ENCODE results near the gene CD244. TPM values are rescaled to one million over a fixed set of nuclear protein-coding genes. Genes with fewer than 3 reads are reported as not detected.
"Not testable (repeated sequence)": the region's sequence is repeated elsewhere in the genome, so short reads cannot be mapped to it uniquely, and the experiment has no call there.

The CD244 gene
- total RNA-seq, 1 experiment from 2014 or later, result not detected

DNA sequence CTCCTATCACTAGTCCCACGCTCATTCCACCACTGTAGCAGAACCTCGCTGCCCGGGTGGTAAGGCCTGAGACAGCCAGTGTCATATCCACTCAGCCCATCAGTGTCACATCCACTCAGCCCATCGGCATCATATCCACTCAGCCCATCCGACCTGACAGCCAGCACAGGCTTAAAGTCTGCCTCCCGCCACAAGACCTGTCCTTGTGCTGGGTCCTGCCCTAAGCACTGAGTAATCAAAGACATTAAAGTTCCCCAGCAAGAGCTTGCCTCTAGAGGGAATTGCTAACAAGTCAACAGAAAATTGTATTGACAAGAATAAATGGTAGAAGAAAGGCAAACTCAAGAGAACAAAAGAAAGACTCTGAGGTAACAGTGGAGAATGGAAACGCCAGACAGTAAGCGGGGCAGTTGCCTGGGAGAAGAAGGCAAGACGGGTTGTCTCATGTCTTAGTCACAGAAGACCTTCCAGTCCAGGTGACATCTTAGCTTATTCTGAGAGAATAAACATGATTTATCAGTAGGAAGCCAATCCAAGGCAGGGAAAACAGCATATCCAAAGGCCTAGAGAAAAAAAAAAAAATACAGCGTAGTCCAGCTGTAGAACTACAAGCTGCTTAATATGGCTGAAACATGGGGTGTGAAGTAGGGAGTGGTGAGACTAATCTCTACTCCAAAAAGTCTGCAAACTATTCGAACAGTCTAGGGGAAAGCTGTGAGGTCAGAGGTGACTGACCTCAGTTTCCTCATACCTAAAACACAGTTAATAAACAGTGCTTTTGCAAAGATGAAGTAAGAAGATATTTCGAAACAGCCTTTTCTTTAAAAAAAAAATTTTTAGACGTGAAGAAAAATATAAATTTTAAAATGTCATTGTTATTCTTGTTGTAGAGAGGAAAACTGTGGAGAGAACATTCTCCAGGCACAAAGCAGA is 21.2 kb upstream of the CD244 start:
- H3K9me3 ChIP-seq, result no peaks in the 10 kb centered on the region
- no peak overlapping the region for H3K4me3 ChIP-seq
- DNase-seq, result no peak
- no peaks in the 10 kb centered on the region for H3K36me3 ChIP-seq
- no peaks in the 10 kb centered on the region for H3K27me3 ChIP-seq

DNA sequence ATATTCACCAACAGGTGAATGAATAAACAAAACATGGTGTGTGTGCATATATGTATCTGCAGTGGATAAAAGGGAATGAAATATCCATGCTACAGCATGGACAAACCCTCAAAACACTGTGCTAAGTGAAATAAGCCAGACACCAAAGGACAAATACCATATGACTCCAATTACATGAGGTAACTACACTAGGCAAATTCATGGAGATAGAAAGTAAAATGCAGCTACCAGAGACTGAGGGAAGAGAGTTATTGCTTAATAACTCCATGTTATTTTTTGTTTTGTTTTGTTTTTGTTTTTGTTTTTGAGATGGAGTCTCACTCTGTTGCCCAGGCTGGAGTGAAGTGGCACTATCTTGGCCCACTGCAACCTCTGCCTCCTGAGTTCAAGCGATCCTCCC is 19.9 kb upstream of the CD244 start:
- no peak for DNase-seq
- Histone ChIP-seq H3K4me3 (no peak overlapping the region), H3K27me3 (no peaks in the 10 kb centered on the region), H3K36me3 (no peaks in the 10 kb centered on the region), H3K9me3 (no peaks in the 10 kb centered on the region)

DNA sequence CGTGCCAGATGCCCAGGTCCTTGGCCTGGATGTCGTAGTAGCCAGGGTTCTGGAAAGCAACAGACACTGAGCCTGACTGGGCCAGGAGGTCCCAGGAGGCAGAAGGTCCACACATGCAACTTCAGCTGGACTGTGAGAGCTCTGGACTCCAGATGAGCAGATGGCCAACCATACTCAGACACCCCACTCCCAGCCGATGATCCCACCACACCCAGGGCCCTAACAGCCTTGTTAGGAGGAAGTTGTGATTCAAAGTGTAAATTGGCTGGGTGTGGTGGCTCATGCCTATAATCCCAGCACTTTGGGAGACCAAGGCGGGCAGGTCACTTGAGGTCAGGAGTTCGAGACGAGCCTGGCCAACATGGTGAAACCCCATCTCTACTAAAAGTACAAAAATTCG is 18.6 kb upstream of the CD244 start:
- H3K27me3 ChIP-seq, H3K36me3 ChIP-seq, H3K4me3 ChIP-seq, H3K9me3 ChIP-seq, DNase-seq: not testable (repeated sequence)

DNA sequence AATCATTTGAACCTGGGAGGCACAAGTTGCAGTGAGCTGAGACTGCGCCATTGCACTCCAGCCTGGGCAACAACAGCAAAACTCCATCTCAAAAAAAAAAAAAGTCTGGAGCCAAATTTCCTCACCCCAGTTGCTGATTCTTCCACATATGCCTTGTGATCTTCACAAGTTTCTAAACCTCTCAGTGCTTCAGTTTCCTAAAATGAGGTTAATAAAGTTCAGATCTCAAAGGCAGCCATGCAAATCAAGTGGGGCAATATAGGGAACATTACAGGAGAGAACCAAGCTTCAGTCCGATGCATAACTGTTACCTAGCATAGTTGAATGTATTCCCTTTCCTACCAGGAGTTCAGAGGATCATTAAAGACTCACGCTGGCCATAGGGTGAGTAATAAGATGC is 17.5 kb upstream of the CD244 start:
- Histone ChIP-seq H3K9me3 (no peaks in the 10 kb centered on the region), H3K4me3 (no peak overlapping the region), H3K36me3 (no peaks in the 10 kb centered on the region), H3K27me3 (peaks cover 2% of the 10 kb centered on the region; the same call in 1 of the 2 replicates)
- no peak for DNase-seq

DNA sequence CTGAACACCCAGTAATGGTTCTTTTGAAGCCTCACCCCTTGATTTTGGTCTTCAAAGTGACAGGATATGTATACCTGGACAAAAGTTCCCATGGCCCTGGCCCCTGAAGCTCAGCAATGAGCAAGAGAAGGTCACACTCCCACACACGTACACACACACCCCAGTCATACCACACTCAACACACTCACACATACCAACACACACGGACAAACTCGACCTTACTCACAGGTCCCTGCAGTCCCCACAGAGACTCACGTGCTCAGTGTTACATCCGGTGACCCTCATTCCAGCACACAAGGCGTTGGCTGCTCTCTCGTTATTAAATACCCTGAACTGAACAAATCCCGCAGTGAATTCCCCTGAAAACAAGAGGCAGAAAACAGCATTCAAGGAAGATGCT is 16.4 kb upstream of the CD244 start:
- DNase-seq, result no peak
- H3K27me3 ChIP-seq, result peaks cover 4% of the 10 kb centered on the region; the same call in 1 of the 2 replicates
- H3K36me3 ChIP-seq, result no peaks in the 10 kb centered on the region
- H3K9me3 ChIP-seq, result no peaks in the 10 kb centered on the region
- H3K4me3 ChIP-seq, result no peak overlapping the region

DNA sequence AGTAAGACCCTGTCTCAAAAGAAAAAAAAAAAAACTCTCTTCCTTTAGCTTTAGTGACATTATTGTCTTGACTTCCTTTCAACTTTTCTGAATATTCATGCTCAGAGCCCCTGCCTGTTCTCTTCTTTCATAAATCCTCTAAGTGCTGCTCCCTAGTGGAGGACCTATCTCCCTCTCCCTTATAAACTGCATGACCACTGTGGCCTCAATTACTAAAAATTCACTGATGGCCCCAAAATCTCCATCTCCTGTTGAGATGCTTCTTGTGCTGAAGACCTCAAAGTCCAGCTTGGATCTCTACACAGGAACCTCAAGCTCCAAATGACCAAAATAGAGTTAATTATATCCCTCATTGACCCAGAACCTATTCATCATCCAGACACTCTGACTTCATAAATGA is 14.5 kb upstream of the CD244 start:
- peaks cover 8% of the 10 kb centered on the region; the same call in 1 of the 2 replicates for H3K27me3 ChIP-seq
- DNase-seq, result no peak
- no peaks in the 10 kb centered on the region for H3K36me3 ChIP-seq
- H3K4me3 ChIP-seq, result no peak overlapping the region
- no peaks in the 10 kb centered on the region for H3K9me3 ChIP-seq

DNA sequence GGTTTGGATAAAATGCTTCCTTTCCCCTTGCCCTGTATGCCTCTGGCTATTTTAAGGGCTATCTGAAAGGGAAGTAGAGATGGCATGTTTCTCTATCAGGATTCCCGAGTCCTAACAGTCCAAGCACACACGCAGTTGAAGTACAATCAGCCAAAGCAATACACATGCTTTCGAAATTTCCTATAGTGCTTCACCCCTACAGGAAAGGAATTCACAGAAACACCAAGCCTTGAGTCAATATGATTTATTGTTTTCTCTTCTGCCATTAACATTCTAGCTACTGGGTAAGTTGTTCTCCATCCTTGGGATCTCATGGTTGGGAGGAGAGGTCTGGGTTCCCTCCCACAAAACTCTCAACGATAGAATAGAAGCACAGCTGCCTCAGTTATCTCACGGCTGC is 13.6 kb upstream of the CD244 start:
- Histone ChIP-seq H3K9me3 (no peaks in the 10 kb centered on the region), H3K27me3 (peaks cover 8% of the 10 kb centered on the region; the same call in 1 of the 2 replicates), H3K4me3 (no peak overlapping the region), H3K36me3 (no peaks in the 10 kb centered on the region)
- DNase-seq, result no peak

DNA sequence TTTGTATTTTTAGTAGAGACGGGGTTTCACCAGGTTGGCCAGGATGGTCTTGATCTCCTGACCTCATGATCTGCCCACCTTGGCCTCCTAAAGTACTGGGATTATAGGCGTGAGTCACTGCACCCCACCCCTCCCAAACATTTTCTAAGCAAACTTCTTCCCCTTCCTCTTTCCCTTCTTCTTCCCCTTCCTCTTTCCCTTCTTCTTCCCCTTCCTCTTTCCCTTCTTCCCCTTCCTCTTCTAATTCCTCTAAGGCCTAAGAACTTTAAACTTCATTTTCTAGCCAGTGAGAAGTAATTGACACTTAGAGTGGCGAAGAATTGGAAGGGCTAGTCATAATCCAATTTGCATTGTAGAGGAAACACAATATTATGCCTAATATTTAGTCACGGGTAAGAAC is 12.9 kb upstream of the CD244 start:
- H3K4me3 ChIP-seq, H3K9me3 ChIP-seq, H3K36me3 ChIP-seq, H3K27me3 ChIP-seq, DNase-seq: not testable (repeated sequence)

DNA sequence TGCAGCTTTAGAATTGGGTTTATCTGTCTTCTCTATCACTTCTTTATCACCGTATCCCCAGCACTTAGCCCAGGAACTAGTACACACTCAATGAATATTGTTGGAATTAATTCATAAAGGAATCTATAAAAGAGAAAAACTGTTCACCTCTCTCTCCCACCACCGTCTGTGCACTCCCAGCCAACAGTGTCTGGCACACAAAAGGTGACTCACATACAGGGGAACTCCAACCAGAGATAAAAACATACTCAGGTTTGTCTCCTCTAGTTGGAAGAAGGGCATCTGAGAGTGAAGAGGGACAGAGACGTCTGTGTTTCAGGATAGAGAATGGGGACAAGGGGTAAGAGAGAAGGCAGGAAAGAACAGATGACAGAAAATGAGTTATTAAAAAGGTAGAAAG is 12.2 kb upstream of the CD244 start:
- DNase-seq, result no peak
- peaks cover 8% of the 10 kb centered on the region; the same call in 1 of the 2 replicates for H3K27me3 ChIP-seq

DNA sequence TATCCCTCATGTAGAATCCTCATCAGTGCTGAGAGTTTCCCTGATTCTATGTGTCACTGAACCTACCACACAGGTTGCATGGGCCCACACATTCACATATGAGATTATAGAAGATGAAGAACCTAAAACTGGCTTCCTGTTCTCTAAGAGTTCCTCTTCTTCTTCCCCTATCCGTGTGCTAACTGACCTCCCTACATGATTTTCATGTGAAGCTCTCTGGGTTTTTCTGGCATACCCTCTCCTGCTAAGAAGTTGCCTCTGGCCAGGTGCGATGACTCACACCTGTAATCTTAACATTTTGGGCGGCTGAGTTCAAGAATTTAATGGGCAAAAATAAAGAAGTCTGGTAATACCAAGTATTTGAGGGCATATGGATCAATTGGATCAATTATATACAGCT is 5.5 kb upstream of the CD244 start:
- H3K9me3 ChIP-seq, result no peaks in the 10 kb centered on the region
- DNase-seq, result no peak

More for the DNA sequence above, 12.2 kb upstream of the CD244 start:
- H3K4me3 ChIP-seq, result no peak overlapping the region
- H3K36me3 ChIP-seq, result no peaks in the 10 kb centered on the region
- H3K9me3 ChIP-seq, result no peaks in the 10 kb centered on the region

DNA sequence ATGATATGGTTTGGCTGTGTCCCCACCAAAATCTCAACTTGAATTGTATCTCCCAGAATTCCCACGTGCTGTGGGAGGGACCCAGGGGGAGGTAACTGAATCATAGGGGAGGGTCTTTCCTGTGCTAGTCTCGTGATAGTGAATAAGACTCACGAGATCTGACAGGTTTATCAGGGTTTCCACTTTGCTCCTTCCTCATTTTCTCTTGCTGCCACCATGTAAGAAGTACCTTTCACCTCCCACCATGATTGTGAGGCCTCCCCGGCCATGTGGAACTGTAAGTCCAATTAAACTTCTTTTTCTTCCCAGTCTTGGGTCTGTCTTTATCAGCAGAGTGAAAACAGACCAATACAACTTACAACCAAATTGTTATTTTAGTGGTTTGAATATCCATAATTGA is 5.0 kb upstream of the CD244 start:
- not testable (repeated sequence) for H3K27me3 ChIP-seq, H3K9me3 ChIP-seq, H3K4me3 ChIP-seq, DNase-seq, H3K36me3 ChIP-seq

More for the DNA sequence above, 5.5 kb upstream of the CD244 start:
- Histone ChIP-seq H3K4me3 (no peak overlapping the region), H3K36me3 (no peaks in the 10 kb centered on the region), H3K27me3 (peaks cover 4% of the 10 kb centered on the region; the same call in 1 of the 2 replicates)

DNA sequence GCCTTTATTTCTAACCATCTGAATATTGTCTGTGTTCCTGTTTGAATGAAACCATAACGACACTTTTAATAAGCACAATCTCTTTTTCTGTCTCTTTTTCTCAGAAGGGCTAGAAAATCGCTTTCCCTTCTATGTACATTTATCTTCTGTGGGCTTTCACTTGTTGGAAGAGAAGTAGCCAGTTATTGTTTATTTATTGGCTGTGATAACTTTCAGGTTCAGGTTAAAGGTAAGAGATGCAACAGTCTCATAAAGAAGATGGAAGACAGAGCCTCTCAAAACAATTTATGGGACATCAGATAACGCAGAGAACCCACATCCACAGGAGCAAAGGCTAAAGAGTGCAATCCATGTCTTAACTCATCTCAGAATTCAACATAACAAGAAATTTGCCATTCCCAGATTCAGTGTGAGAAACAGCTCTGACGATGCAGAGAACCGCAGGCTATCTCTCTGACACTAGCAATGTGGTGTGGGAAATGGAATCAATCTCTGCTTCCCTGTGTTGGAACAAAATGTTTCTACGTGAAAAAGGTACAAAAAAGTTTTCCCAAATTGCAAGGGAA is 4.1 kb upstream of the CD244 start:
- Histone ChIP-seq H3K4me3 (no peak overlapping the region), H3K9me3 (no peaks in the 10 kb centered on the region), H3K27me3 (no peaks in the 10 kb centered on the region), H3K36me3 (no peaks in the 10 kb centered on the region)
- no peak for DNase-seq

DNA sequence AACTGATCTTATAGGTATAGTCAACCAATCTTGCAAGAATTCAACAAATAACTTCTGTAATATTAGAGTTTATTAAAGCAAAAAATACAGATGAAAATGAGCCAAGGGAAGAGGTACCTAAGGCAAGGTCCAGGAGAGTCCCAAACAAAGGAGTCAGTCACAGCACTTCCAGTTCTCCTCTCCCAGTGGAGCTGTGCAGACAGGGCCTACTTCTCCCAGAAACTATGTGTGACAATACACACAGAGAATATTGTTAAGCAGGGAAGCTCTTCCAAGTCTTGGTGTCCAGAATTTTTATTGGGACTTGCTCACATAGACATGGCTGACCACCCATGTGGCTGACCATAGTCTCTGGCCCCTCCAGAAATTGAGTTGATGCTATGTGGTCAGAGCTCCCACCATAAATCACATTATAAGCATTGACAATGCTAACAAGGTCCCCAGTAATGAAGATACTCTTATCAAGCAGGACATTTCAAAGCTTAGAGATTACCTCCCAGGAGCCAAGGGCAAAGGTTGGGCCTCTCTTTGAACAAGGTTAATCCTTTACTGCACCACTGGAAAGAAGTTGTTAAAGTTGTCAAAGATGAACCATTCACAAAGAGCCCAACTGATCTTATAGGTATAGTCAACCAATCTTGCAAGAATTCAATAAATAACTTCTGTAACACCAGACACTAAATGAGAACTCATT is 3.5 kb upstream of the CD244 start:
- Histone ChIP-seq H3K27me3 (no peaks in the 10 kb centered on the region), H3K9me3 (no peaks in the 10 kb centered on the region), H3K36me3 (no peaks in the 10 kb centered on the region), H3K4me3 (no peak overlapping the region)
- no peak for DNase-seq

DNA sequence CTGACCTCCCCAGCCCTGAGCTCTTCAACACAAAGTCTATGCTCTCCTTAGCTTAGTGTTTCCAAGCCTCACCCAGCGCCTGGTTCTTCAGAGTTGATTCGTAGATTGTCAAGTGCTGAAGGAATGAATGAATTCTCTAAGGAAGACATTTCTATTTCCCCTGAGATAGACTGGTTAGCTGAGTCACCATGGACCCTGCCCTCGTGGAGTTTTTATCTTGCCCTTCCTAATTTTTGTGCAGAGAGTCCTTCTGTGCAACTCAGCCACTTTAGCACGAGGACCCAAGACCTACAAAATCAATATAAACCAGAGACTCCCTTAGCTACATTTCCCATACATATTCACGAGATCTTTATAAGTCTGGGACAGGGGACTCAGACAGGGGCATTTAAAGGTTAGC is 2.6 kb upstream of the CD244 start:
- Histone ChIP-seq H3K4me3 (no peak overlapping the region), H3K9me3 (no peaks in the 10 kb centered on the region), H3K36me3 (no peaks in the 10 kb centered on the region), H3K27me3 (no peaks in the 10 kb centered on the region)
- DNase-seq, result no peak

DNA sequence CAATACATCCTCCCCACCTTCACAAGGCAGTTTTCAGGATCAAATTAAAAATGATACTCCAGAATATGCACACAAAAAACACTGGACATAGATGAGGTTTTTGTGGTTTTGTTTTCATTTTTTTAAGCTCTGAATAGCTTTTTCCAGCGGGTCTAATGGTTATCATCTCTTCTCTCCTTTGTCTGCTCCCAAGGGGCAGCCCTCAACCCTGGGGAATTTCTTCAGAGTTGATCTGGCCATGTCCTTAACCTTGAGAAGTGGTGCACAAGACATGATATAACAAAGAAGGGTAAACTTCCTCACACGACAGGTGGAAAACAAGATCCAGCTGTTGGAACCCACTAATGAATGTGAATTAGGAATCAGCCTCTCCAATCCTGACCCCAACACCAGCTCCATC is 1.5 kb upstream of the CD244 start:
- no peaks in the 10 kb centered on the region for H3K36me3 ChIP-seq
- H3K4me3 ChIP-seq, result no peak overlapping the region
- H3K9me3 ChIP-seq, result no peaks in the 10 kb centered on the region
- H3K27me3 ChIP-seq, result no peaks in the 10 kb centered on the region
- no peak for DNase-seq

DNA sequence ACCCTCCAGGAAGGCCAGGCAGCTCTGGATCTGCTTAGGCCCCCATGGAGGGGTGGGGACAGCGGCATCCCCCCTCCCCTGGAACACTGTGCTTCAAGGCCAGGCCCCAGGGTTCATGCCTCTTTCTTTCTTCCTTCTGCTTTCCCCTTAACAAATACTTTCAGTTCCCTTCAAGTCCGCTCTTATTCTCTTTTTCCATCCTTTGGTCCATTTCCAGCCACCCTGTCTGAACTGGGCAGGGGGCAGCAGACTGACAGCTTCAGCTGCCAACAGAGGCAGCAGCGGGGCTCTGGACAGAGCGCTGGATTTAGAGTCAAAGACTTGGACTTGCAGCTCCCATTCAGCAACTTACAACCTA is 1.1 kb upstream of the CD244 start:
- no peak overlapping the region for H3K4me3 ChIP-seq
- DNase-seq, result no peak
- H3K9me3 ChIP-seq, result no peaks in the 10 kb centered on the region
- no peaks in the 10 kb centered on the region for H3K27me3 ChIP-seq
- no peaks in the 10 kb centered on the region for H3K36me3 ChIP-seq

DNA sequence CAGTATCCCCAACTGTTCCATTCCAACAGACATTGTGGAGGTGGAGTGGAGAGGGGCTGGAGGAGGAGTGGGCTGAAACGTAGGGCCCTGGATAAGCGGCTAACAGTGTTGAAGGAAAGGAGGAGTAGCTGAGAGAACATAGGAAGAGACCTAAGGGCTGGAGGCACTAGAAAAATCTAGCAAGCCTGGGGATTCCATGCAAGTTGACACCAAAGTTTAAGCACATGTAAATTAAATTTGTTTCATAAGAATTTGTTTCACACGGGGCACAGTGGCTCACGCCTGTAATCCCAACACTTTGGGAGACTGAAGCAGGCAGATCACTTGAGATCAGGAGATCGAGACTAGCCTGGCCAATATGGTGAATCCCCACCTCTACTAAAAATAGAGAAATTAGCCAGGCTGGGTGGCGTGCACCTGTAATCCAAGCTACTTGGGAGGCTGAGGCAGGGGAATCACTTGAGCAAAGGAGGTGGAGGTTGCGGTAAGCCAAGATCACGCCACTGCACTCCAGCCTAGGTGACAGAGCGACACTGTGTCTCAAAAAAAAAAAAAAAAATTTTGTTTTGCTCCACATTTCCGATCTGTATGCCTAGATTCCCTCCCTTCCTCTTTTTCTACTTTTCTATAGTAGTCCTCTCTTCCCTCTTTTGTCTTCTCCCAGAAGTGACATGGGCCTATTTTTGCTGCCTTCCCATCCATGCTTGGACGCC is 530 bp upstream of the CD244 start:
- Histone ChIP-seq H3K4me3 (no peak overlapping the region), H3K27me3 (no peaks in the 10 kb centered on the region)

More for the DNA sequence above, 530 bp upstream of the CD244 start:
- no peaks in the 10 kb centered on the region for H3K36me3 ChIP-seq
- no peaks in the 10 kb centered on the region for H3K9me3 ChIP-seq
- no peak for DNase-seq

Measured in MG63 (cell line).